ENCODE results near the gene DHRSX. TPM values are rescaled to one million over a fixed set of nuclear protein-coding genes. Genes with fewer than 3 reads are reported as not detected.
"Not testable (repeated sequence)": the region's sequence is repeated elsewhere in the genome, so short reads cannot be mapped to it uniquely, and the experiment has no call there.

Gene DHRSX
- total and polyA plus RNA-seq, 2 donors from 2014 or later = 26.4 to 30.0 TPM

GRCh38 chrX:2266445-2267349, 234.1 kb downstream of the DHRSX start:
- Histone ChIP-seq H3K4me3 (ENCODE audit: low read length in 3 of 3) (no peak overlapping the region), H3K9ac (ENCODE audit: low read length in 3 of 3) (no peak overlapping the region), H3K36me3 (ENCODE audit: control insufficient read depth in 2 of 3, insufficient read depth in 3 of 3, low read length in 3 of 3) (peaks cover 0 to 13% (median 10%) of the 10 kb centered on the region in 3 donors), H3K27ac (ENCODE audit: low read depth in 2 of 2, low read length in 2 of 2) (no peak overlapping the region), H3K9me3 (ENCODE audit: control insufficient read depth in 2 of 3, insufficient read depth in 1 of 3, low read length in 3 of 3) (no peaks in the 10 kb centered on the region), H3K4me1 (ENCODE audit: control insufficient read depth in 2 of 3, insufficient read depth in 2 of 3, low read depth in 1 of 3, low read length in 3 of 3) (peaks cover 0 to 13% (median 0%) of the 10 kb centered on the region in 3 donors), H3K27me3 (ENCODE audit: control insufficient read depth, insufficient read depth, low read length) (no peaks in the 10 kb centered on the region)
- TF ChIP-seq CTCF (IDR thresholded peaks at IDR 0.05; ENCODE audit: borderline replicate concordance, extremely low read depth, insufficient read depth) = no peak
- DNase-seq = no peak
- no peak for FAIRE-seq
- intact Hi-C loops (cut with DNase I) = no loop called here

GRCh38 chrX:2265658-2266444, 234.9 kb downstream of the DHRSX start:
- DNase-seq; H3K27ac ChIP-seq (ENCODE audit: low read depth in 2 of 2, low read length in 2 of 2); FAIRE-seq; H3K27me3 ChIP-seq (ENCODE audit: control insufficient read depth, insufficient read depth, low read length); H3K9me3 ChIP-seq (ENCODE audit: control insufficient read depth in 2 of 3, insufficient read depth in 1 of 3, low read length in 3 of 3); H3K9ac ChIP-seq (ENCODE audit: low read length in 3 of 3); intact Hi-C loops (cut with DNase I); H3K4me3 ChIP-seq (ENCODE audit: low read length in 3 of 3): not testable (repeated sequence)
- Histone ChIP-seq H3K4me1 (ENCODE audit: control insufficient read depth in 2 of 3, insufficient read depth in 2 of 3, low read depth in 1 of 3, low read length in 3 of 3) (peaks cover 0 to 13% (median 0%) of the 10 kb centered on the region in 3 donors), H3K36me3 (ENCODE audit: control insufficient read depth in 2 of 3, insufficient read depth in 3 of 3, low read length in 3 of 3) (peaks cover 0 to 13% (median 10%) of the 10 kb centered on the region in 3 donors)

- Histone ChIP-seq H3K4me3 (ENCODE audit: low read length in 3 of 3) (no peak overlapping the region), H3K27ac (ENCODE audit: low read depth in 2 of 2, low read length in 2 of 2) (no peak overlapping the region), H3K9me3 (ENCODE audit: control insufficient read depth in 2 of 3, insufficient read depth in 1 of 3, low read length in 3 of 3) (no peaks in the 10 kb centered on the region), H3K4me1 (ENCODE audit: control insufficient read depth in 2 of 3, insufficient read depth in 2 of 3, low read depth in 1 of 3, low read length in 3 of 3) (peaks cover 0 to 13% (median 0%) of the 10 kb centered on the region in 3 donors), H3K27me3 (ENCODE audit: control insufficient read depth, insufficient read depth, low read length) (no peaks in the 10 kb centered on the region), H3K9ac (ENCODE audit: low read length in 3 of 3) (no peak overlapping the region), H3K36me3 (ENCODE audit: control insufficient read depth in 2 of 3, insufficient read depth in 3 of 3, low read length in 3 of 3) (peaks cover 0 to 13% (median 10%) of the 10 kb centered on the region in 3 donors)
- FAIRE-seq (no peak), DNase-seq (no peak)
- no peak for TF ChIP-seq CTCF (IDR thresholded peaks at IDR 0.05; ENCODE audit: borderline replicate concordance, extremely low read depth, insufficient read depth)
- intact Hi-C loops (cut with DNase I) = no loop called here
Observed at GRCh38 chrX:2264179-2265030, 236.4 kb downstream of the DHRSX start.
